Tibial artery (tissue), 4 donors: ENCODE data around the gene GRN.

Experiments used
- DNase-seq, 2 donors: peaks; one replicate each; pipeline ENCODE4 v3.0.0-alpha.2; 2019
- H3K27ac ChIP-seq, 2 donors: fragments of 200-600 bp; sonication (generic) in 1 of 2; 1 replicate in 1 of 2; 2 replicates in 1 of 2; pipeline ENCODE4 v1.5.1; 2018 to 2019; ENCODE audit warnings: mild to moderate bottlenecking in 1 of 2
- H3K27me3 ChIP-seq, 2 donors: fragments of 200-600 bp; sonication (generic) in 1 of 2; one replicate each; pipeline versions ENCODE4 v1.5.1 to v1.6.0; 2016 to 2019
- H3K36me3 ChIP-seq, 3 donors: fragments of 200-600 bp; sonication (generic) in 2 of 3; one replicate each; pipeline ENCODE4 v1.5.1; 2016 to 2019; ENCODE audit warnings: mild to moderate bottlenecking in 2 of 3
- H3K4me1 ChIP-seq, 4 donors: fragments of 200-600 bp; sonication (generic) in 2 of 4; 1 replicate in 3 of 4; 2 replicates in 1 of 4; pipeline ENCODE4 v1.5.1; 2016 to 2019
- H3K4me3 ChIP-seq, 2 donors: fragments of 200-600 bp; sonication (generic) in 1 of 2; 1 replicate in 1 of 2; 2 replicates in 1 of 2; pipeline ENCODE4 v1.5.1; 2018 to 2019; ENCODE audit warnings: mild to moderate bottlenecking in 2 of 2
- H3K9me3 ChIP-seq, 3 donors: fragments of 200-600 bp; sonication (generic) in 1 of 3; one replicate each; pipeline ENCODE4 v1.5.1; 2016 to 2019
- intact Hi-C: fragments of 100-400 bp; cut with DNase I; formaldehyde crosslinking; loops from one replicate; pipeline ENCODE4 v1.15.0; 2023; ENCODE audit warnings: low total_unique reads
- TF ChIP-seq, protein P1 (sequence below), 2 experiments: fragments of 200-600 bp in 1 of 2; fragments of 450-650 bp in 1 of 2; IDR thresholded peaks; one replicate each; pipeline ENCODE4 v1.5.1; 2017 to 2019; ENCODE audit warnings: antibody characterized with exemption in 2 of 2, mild to moderate bottlenecking in 1 of 2, moderate library complexity in 1 of 2

GRN gene

DNA sequence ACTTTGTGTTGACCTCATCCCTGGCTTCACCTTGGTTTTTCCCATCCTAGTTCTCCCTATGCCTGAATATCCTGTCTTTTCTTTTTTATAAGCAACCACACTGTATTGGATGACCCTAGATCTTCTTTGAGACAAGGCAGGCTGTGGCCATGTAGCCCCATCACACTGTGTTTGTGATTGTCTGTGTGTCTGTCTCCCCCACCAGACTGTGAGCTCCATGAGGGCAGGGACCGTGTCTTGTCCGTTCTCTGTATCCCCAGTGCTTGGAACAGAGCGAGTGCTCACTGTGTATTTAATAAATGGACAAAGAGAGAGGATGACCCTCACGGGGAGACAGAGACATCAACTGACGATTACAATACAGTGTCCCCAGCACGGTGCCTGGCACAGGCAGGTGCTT lies 27.6 kb upstream of the GRN start:
- Histone ChIP-seq H3K27ac (no peak overlapping the region), H3K27me3 (peaks cover 0 to 59% of the 10 kb centered on the region in 2 donors), H3K4me3 (no peak overlapping the region), H3K4me1 (peaks cover 0 to 14% (median 12%) of the 10 kb centered on the region in 4 donors), H3K36me3 (peaks cover 25 to 36% (median 36%) of the 10 kb centered on the region in 3 donors), H3K9me3 (no peaks in the 10 kb centered on the region)
- no peak for DNase-seq
- TF ChIP-seq, protein P1, sequence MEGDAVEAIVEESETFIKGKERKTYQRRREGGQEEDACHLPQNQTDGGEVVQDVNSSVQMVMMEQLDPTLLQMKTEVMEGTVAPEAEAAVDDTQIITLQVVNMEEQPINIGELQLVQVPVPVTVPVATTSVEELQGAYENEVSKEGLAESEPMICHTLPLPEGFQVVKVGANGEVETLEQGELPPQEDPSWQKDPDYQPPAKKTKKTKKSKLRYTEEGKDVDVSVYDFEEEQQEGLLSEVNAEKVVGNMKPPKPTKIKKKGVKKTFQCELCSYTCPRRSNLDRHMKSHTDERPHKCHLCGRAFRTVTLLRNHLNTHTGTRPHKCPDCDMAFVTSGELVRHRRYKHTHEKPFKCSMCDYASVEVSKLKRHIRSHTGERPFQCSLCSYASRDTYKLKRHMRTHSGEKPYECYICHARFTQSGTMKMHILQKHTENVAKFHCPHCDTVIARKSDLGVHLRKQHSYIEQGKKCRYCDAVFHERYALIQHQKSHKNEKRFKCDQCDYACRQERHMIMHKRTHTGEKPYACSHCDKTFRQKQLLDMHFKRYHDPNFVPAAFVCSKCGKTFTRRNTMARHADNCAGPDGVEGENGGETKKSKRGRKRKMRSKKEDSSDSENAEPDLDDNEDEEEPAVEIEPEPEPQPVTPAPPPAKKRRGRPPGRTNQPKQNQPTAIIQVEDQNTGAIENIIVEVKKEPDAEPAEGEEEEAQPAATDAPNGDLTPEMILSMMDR (IDR thresholded peaks at IDR 0.05): no peak
- intact Hi-C loops: no loop called here

DNA sequence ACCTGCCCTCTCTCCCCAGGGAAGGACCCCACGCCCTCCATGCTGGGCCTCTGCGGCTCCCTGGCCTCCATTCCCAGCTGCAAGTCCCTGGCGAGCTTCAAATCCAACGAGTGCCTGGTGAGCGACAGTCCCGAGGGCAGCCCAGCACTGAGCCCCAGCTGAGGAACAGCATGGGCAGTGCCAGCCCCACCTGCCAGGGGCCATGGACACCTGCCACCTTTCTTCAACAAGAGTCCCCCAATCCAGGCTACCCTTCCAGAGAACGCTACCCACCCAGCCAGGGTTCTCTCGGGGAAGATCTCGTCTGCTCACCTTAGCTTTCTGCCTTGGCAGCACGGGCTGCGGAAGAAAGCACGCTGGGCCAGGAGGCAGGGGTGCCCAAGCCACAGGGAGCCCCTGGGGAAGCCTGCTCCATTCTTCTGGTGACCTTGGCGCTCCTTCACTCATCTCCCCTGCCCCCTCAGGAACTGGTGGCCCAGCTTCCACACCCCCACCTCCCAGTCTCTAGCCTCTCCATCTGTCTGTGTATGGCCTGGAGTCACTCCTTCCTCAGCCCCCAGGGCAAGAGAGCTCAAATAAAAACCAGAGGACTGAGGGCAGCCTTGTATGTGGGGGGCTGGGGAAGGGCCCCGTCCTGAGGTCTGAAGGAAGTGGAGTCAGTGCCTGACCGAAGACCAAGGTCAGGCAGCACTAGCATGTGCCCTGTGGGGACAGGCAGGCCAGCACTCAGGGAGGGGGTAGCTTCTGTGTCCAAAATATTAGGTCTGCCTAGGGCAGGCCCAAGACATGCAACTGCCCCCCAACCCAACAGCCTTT lies 26.8 kb upstream of the GRN start:
- Histone ChIP-seq H3K4me3 (no peak overlapping the region), H3K9me3 (no peaks in the 10 kb centered on the region), H3K27me3 (peaks cover 0 to 52% of the 10 kb centered on the region in 2 donors), H3K27ac (no peak overlapping the region), H3K36me3 (peaks cover 25 to 38% (median 36%) of the 10 kb centered on the region in 3 donors), H3K4me1 (peaks cover 0 to 21% (median 19%) of the 10 kb centered on the region in 4 donors)
- TF ChIP-seq, protein P1 (IDR thresholded peaks at IDR 0.05): no peak
- DNase-seq: no peak
- intact Hi-C loops: no loop called here

DNA sequence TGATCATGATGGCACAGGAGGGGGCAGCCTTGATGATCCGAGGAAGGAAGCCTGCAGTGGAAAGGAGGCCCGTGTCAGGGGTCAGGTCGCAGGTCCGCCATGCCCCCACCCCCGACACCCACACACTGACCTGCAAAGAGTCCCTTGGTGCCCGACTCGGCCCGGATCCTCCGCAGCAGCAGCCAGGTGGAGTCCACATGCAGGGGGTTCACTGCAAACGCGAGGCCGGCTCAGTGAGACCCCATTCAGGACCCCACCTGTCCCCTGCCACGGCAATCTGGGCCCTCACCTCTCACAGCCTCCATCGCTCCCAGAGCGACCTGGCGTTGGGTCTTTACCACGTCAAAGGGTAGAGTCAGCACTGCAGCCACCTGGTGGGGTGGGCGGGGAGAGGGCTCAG lies 25.0 kb upstream of the GRN start:
- TF ChIP-seq, protein P1 (IDR thresholded peaks at IDR 0.05): no peak
- no peak overlapping the region for H3K4me3 ChIP-seq
- intact Hi-C loops: no loop called here
- peaks cover 0 to 34% of the 10 kb centered on the region in 2 donors for H3K27me3 ChIP-seq
- peaks cover 25 to 38% (median 36%) of the 10 kb centered on the region in 3 donors for H3K36me3 ChIP-seq
- no peaks in the 10 kb centered on the region for H3K9me3 ChIP-seq
- peaks cover 0 to 24% (median 22%) of the 10 kb centered on the region in 4 donors for H3K4me1 ChIP-seq
- no peak overlapping the region for H3K27ac ChIP-seq
- no peak for DNase-seq

DNA sequence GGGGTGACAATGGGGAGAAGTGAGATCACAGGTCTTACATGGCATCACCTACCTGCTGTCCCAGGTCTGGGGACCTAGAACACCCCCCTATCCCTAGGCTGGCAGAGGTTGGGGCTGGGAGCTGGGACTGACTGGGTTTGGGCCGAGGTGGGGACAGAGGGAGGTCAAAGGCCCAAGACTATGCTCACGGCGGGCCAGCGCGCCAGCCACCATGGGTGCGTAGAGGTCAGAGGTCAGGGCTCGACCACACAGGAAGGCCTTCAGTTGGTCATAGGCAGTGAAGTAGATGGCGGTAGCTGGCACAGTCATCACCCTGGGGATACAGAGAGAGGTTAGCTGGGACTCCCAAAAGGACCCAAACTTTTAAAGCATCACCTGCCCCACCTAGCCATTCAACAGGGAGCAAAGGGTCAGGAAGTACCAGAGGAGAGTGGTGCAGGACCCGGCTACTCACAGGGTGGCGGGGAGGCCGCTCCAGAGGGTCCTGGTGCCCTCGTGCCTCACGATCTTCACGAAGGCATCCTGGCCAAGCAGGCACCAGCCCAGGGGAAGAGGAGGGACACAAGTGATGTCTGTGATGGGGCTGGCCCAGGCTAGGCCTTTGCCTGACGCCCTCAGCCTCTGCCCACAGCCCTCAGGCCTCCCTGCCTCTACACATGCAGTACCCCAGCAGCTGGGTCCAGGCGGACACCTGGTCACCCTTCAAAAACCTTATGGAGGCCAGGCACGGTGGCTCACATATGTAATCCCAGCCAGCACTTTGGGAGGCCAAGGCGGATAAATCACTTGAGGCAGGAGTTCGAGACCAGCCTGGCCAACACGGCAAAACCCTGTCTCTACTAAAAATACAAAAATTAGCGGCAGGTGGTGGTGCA lies 23.6 kb upstream of the GRN start:
- Histone ChIP-seq H3K4me1 (peaks cover 0 to 27% (median 22%) of the 10 kb centered on the region in 4 donors), H3K27me3 (peaks cover 0 to 20% of the 10 kb centered on the region in 2 donors), H3K36me3 (peaks cover 25 to 38% (median 36%) of the 10 kb centered on the region in 3 donors), H3K9me3 (no peaks in the 10 kb centered on the region), H3K4me3 (no peak overlapping the region), H3K27ac (no peak overlapping the region)
- no peak for DNase-seq
- intact Hi-C loops: no loop called here
- TF ChIP-seq, protein P1 (IDR thresholded peaks at IDR 0.05): no peak

DNA sequence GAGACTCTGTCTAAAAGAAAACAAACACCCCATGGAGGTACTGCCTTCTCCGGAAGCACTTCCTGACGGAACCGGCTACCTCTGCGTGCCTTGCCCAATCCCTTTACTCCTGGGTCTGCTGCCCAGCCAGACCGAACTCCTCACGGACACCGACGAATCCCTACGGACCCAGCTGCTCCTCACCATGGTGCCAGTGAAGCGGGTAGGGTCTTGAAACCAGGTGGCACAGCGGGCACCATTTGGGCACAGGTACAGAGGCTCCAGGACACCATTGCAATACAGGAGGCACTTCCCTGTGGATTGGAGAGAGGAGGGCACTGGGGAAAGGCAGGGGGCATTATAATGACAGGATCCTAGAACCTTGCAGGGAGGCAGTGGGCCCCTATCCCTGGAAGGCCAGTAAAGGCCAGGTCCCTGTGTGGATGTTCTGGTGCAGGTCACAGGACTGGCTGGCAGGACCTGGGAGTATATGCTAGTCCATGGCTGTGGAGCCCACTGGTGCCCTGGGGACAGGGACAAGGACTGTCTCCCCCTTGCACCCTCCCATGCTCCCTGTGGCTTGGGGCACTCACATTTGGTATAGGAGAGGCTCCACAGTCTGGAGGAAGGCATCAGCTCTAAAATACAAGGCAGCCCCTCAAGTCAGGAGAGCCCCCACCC lies 22.7 kb upstream of the GRN start:
- Histone ChIP-seq H3K36me3 (peaks cover 25 to 38% (median 36%) of the 10 kb centered on the region in 3 donors), H3K4me1 (peaks cover 0 to 31% (median 24%) of the 10 kb centered on the region in 4 donors), H3K4me3 (no peak overlapping the region), H3K9me3 (no peaks in the 10 kb centered on the region), H3K27me3 (peaks cover 0 to 13% of the 10 kb centered on the region in 2 donors), H3K27ac (no peak overlapping the region)
- DNase-seq: no peak
- intact Hi-C loops: no loop called here
- TF ChIP-seq, protein P1 (IDR thresholded peaks at IDR 0.05): no peak
